Stomach (tissue), 9 donors: ENCODE measurements around the gene GCGR. TPM values are rescaled to one million over a fixed set of nuclear protein-coding genes. Genes with fewer than 3 reads are reported as not detected.

Source experiments
- DNase-seq, 2 donors: peaks; one replicate each; pipeline versions ENCODE4 v3.0.0 to v3.0.0-alpha.2; 2013 to 2019
- H3K27ac ChIP-seq, 5 donors: fragments of 200-600 bp in 4 of 5; sonication (generic) in 4 of 5; one replicate each; pipeline ENCODE4 v1.5.1; 2013 to 2019; ENCODE audit warnings: mild to moderate bottlenecking in 1 of 5, moderate library complexity in 1 of 5
- H3K27me3 ChIP-seq, 3 donors: fragments of 200-600 bp; sonication (generic); one replicate each; pipeline ENCODE4 v1.5.1; 2017 to 2019; ENCODE audit warnings: mixed run types in 1 of 3
- H3K36me3 ChIP-seq, 4 donors: fragments of 200-600 bp; sonication (generic); 1 replicate in 3 of 4; 2 replicates in 1 of 4; pipeline ENCODE4 v1.5.1; 2016 to 2019
- H3K4me1 ChIP-seq, 4 donors: fragments of 200-600 bp; sonication (generic); one replicate each; pipeline ENCODE4 v1.5.1; 2016 to 2019
- H3K4me3 ChIP-seq, 4 donors: fragments of 200-600 bp; sonication (generic) in 3 of 4; one replicate each; pipeline ENCODE4 v1.5.1; 2016 to 2019; ENCODE audit warnings: mild to moderate bottlenecking in 1 of 4
- H3K9me3 ChIP-seq, 4 donors: fragments of 200-600 bp; sonication (generic); one replicate each; pipeline ENCODE4 v1.5.1; 2016 to 2019
- EP300 ChIP-seq: sonication (generic); formaldehyde crosslinking; IDR thresholded peaks from one replicate; pipeline ENCODE4 v1.6.1; 2017; ENCODE audit warnings: antibody characterized with exemption
- POLR2A ChIP-seq, 4 donors: fragments of 450-650 bp; IDR thresholded peaks; one replicate each; pipeline ENCODE4 v1.6.1; 2016; ENCODE audit warnings: antibody characterized with exemption in 4 of 4, control low read depth in 2 of 4, mild to moderate bottlenecking in 1 of 4, moderate library complexity in 1 of 4
- POLR2AphosphoS5 ChIP-seq, 3 donors: sonication (generic); formaldehyde crosslinking; IDR thresholded peaks; one replicate each; pipeline ENCODE4 v1.6.1; 2016; ENCODE audit warnings: antibody characterized with exemption in 3 of 3
- WGBS, 5 donors: extraction: QIAGEN DNeasy Blood & Tissue Kit in 3 of 5; methylation state at CpG; one replicate each; pipeline versions ENCODE4 v1.1.5 to v1.1.7; 2013 to 2018; 5-methylcytosine and 5-hydroxymethylcytosine counted together
- intact Hi-C: fragments of 100-400 bp; cut with DNase I; formaldehyde crosslinking; loops from one replicate; pipeline ENCODE4 v1.15.1; 2023; ENCODE audit warnings: low total_unique reads
- polyA plus RNA-seq, 3 donors: library from polyadenylated mRNA; stranded (reverse); fragments of 200-250 nt; gene quantifications; one replicate each; pipeline ENCODE4 v1.2.3, GENCODE V29; 2013
- total RNA-seq, 5 donors: library from RNA; depleted of rRNA; stranded (reverse); fragments of >200 nt; gene quantifications; one replicate each; pipeline versions ENCODE4 v1.1.0 to v1.2.3, GENCODE V29; 2014 to 2016
- TF ChIP-seq, protein P1 (sequence below), 7 experiments: fragments of 450-650 bp in 4 of 7; fragments of 200-600 bp in 3 of 7; sonication (generic) in 3 of 7; IDR thresholded peaks; one replicate each; pipeline ENCODE4 v1.5.1; 2016 to 2019; ENCODE audit warnings: antibody characterized with exemption in 7 of 7, control low read depth in 2 of 7, mild to moderate bottlenecking in 1 of 7
- donor health status: healthy with polysubstance abuse.
- donor health status: Bipolar disorder and iron deficiency.
- donor health status: healthy.

GCGR gene
- total and polyA plus RNA-seq, 8 donors = 0.38 to 0.55 TPM; not detected in 6

DNA sequence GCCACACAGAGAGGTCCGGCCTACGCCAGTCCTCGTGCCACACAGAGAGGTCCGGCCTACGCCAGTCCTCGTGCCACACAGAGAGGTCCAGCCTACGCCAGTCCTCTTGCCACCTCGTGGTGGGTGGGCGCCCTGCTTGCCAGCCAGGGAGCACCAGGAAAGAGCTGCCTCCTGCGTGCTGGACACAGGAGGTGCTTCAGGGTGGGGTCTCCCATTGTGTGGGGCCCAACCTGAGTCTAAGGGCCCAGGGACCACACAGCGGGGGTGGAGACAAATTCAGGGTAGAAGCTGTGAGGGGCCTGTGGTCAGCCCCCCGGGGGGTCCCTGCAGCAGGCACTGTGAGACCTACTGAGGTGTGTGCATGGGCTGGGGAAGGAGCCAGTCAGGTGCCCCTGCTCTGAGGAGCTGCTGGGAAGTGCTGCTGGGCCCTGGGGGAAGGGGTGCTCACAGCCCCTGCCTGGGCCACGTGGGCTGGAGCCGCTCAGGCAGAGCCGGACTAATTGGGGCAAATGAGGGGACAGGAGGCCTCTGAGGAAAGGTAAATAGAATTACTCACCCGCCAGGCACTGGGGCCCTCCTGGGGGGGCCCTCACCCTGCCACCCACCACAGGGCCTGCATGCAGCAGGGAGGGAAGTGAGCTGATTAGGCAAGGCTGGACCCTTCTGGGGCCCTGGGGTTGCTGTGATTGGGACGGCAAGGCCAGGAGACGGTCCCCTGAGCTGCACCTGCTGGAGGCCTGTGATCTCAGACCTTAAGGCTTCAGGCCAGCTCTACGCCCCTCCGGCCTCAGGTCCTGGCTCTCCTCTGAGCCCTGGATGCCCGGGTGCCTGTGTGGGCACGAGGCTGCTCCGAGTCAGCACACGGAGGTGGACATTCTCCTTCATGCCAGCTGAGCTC, 11.0 kb downstream of the GCGR start:
- peak overlapping the region in 1 of 5 donors; percentile 20 for H3K27ac ChIP-seq
- no peaks in the 10 kb centered on the region for H3K36me3 ChIP-seq
- H3K9me3 ChIP-seq = no peaks in the 10 kb centered on the region
- WGBS, 5 donors = 43 to 58% (median 55%) methylated on average over 7 to 22 of the region's 24 CpGs
- peaks cover 0 to 69% (median 20%) of the 10 kb centered on the region in 3 donors for H3K27me3 ChIP-seq
- intact Hi-C loops = no loop called here
- H3K4me1 ChIP-seq = peaks cover 0 to 14% (median 5%) of the 10 kb centered on the region in 4 donors
- no peak overlapping the region for H3K4me3 ChIP-seq
- no peak for TF ChIP-seq POLR2A (IDR thresholded peaks at IDR 0.05)
- no peak for TF ChIP-seq EP300
- TF ChIP-seq POLR2AphosphoS5 (IDR thresholded peaks at IDR 0.05) = no peak
- TF ChIP-seq, protein P1, sequence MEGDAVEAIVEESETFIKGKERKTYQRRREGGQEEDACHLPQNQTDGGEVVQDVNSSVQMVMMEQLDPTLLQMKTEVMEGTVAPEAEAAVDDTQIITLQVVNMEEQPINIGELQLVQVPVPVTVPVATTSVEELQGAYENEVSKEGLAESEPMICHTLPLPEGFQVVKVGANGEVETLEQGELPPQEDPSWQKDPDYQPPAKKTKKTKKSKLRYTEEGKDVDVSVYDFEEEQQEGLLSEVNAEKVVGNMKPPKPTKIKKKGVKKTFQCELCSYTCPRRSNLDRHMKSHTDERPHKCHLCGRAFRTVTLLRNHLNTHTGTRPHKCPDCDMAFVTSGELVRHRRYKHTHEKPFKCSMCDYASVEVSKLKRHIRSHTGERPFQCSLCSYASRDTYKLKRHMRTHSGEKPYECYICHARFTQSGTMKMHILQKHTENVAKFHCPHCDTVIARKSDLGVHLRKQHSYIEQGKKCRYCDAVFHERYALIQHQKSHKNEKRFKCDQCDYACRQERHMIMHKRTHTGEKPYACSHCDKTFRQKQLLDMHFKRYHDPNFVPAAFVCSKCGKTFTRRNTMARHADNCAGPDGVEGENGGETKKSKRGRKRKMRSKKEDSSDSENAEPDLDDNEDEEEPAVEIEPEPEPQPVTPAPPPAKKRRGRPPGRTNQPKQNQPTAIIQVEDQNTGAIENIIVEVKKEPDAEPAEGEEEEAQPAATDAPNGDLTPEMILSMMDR (IDR thresholded peaks at IDR 0.05) = no peak
- DNase-seq = peak in 1 of 2 donors; percentile 92

DNA sequence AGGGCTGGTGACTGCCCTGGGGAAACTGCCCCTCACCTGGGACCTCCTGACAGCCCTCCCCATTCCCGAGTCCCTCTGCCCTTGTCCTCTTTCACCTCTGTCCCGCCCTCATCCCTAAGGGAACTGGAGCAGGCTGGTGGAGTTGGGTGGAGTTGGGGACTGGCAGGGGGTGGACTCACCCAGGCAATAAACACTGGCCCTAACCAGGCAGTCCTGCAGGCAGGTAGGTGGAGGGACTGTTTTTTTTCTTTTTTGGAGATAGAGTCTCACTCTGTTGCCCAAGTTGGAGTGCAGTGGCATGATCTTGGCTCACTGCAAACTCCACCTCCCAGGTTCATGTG, 11.7 kb downstream of the GCGR start:
- WGBS, 5 donors = 40 to 59% (median 44%) methylated on average over 2 of the region's 2 CpGs
- intact Hi-C loops = no loop called here
- H3K9me3 ChIP-seq = no peaks in the 10 kb centered on the region
- peak in 1 of 2 donors; percentile 76 for DNase-seq
- H3K4me3 ChIP-seq = no peak overlapping the region
- H3K36me3 ChIP-seq = no peaks in the 10 kb centered on the region
- peak overlapping the region in 1 of 5 donors; percentile 20 for H3K27ac ChIP-seq
- TF ChIP-seq EP300 (no peak), POLR2A (IDR thresholded peaks at IDR 0.05) (no peak), POLR2AphosphoS5 (IDR thresholded peaks at IDR 0.05) (no peak)
- TF ChIP-seq, protein P1 (IDR thresholded peaks at IDR 0.05) = no peak
- H3K27me3 ChIP-seq = peaks cover 0 to 65% (median 16%) of the 10 kb centered on the region in 3 donors
- H3K4me1 ChIP-seq = peaks cover 0 to 14% (median 5%) of the 10 kb centered on the region in 4 donors

DNA sequence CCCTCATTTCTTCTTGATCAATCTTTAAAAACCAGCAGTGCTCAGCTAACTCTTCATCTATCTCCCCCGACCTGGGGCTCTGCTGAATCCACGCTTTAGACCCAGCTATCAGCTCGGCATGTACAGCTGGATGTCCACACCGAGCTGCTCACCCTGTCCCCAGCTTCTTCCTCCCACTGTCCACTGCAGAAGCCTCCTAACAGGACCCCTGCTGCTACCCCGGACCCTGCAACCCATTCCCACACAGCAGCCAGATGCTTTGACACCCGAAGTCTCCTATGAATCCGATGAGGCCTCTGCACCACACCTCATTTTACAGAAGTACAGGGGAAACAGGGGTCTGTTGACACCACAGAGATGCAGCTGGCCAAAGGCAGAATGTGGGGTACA, 13.8 kb downstream of the GCGR start:
- 54 to 66% (median 60%) methylated on average over 7 of the region's 7 CpGs for WGBS, 5 donors
- DNase-seq = no peak
- intact Hi-C loops = no loop called here
- Histone ChIP-seq H3K4me1 (peaks cover 16 to 32% (median 23%) of the 10 kb centered on the region in 4 donors), H3K36me3 (peaks cover 0 to 5% (median 4%) of the 10 kb centered on the region in 4 donors), H3K9me3 (no peaks in the 10 kb centered on the region), H3K27ac (no peak overlapping the region), H3K27me3 (peaks cover 0 to 43% (median 3%) of the 10 kb centered on the region in 3 donors), H3K4me3 (no peak overlapping the region)
- TF ChIP-seq, protein P1 (IDR thresholded peaks at IDR 0.05) = no peak
- TF ChIP-seq EP300 (no peak), POLR2A (IDR thresholded peaks at IDR 0.05) (no peak), POLR2AphosphoS5 (IDR thresholded peaks at IDR 0.05) (no peak)

DNA sequence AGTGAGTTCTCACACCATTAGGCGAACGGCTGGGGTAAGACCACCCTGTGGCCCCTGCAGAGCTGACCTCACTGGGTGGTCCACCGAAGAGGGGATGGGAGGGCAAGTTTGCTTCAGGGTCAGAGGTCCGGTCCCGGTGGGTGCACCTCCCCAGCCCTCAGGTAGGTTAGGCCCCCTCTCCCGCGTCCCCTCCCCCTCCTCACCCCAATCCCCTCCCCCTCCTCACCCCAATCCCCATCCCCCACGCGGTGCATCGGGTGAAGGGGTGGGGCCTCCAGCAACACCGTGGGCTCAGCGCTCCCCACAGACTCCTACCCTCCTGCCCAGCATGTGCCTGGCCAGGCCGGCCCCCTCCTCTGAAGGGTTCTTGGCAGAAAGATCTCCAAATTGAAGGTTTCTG, 15.8 kb downstream of the GCGR start:
- peaks cover 0 to 28% (median 0%) of the 10 kb centered on the region in 3 donors for H3K27me3 ChIP-seq
- no peak overlapping the region for H3K27ac ChIP-seq
- 39 to 49% (median 44%) methylated on average over 7 to 13 of the region's 13 CpGs for WGBS, 5 donors
- no peaks in the 10 kb centered on the region for H3K9me3 ChIP-seq
- no peak for TF ChIP-seq POLR2AphosphoS5 (IDR thresholded peaks at IDR 0.05)
- no peak for TF ChIP-seq EP300
- TF ChIP-seq, protein P1 (IDR thresholded peaks at IDR 0.05) = no peak
- TF ChIP-seq POLR2A (IDR thresholded peaks at IDR 0.05) = no peak
- peaks cover 0 to 25% (median 24%) of the 10 kb centered on the region in 4 donors for H3K36me3 ChIP-seq
- intact Hi-C loops = no loop called here
- H3K4me3 ChIP-seq = no peak overlapping the region
- H3K4me1 ChIP-seq = peaks cover 16 to 39% (median 25%) of the 10 kb centered on the region in 4 donors
- no peak for DNase-seq
